IMR-90 (cell line): ENCODE data around the gene EID1. TPM values are rescaled to one million over a fixed set of nuclear protein-coding genes. Genes with fewer than 3 reads are reported as not detected.

Source experiments
- ATAC-seq: fragments of 200-7000 bp; cut with Tn5 transposase; 2 replicates; pipeline ENCODE4 v1.9.1; 2020; ENCODE audit warnings: low read depth, mild to moderate bottlenecking, moderate library complexity
- BruUV-seq: library from RNA; stranded (reverse); fragments of 400-500 nt; replicated peaks from 2 replicates; lab custom pipeline; 2021; lab: Mats Ljungman, UMichigan
- CTCF ChIA-PET: fragments of 300-600 bp; formaldehyde crosslinking; extraction: SDS; loops from one replicate; lab custom pipeline; 2021; ENCODE audit warnings: antibody characterized with exemption; lab: Yijun Ruan, JAX
- POLR2A ChIA-PET: fragments of 300-600 bp; sonication (Branson Sonifier 250); formaldehyde crosslinking; loops from one replicate; lab custom pipeline; 2022; ENCODE audit warnings: antibody characterized with exemption; ENCODE audit not compliant: unreplicated experiment; lab: Charles Lee
- DNase-seq: peaks from one replicate; pipeline ENCODE4 v3.0.0; 2013
- H2AFZ ChIP-seq: replicated peaks from 2 replicates; pipeline ENCODE3; 2013; ENCODE audit warnings: low read length, mild to moderate bottlenecking; ENCODE audit not compliant: poor library complexity
- H2AK5ac ChIP-seq: 2 replicates; pipeline ENCODE4 v1.6.1; 2013; ENCODE audit warnings: low read depth, low read length, inconsistent platforms
- H2AK9ac ChIP-seq: replicated peaks from 2 replicates; pipeline ENCODE3; 2013; ENCODE audit warnings: mild to moderate bottlenecking, low read depth, low read length, moderate library complexity; ENCODE audit not compliant: poor library complexity
- H2BK120ac ChIP-seq: 2 replicates; pipeline ENCODE4 v1.6.1; 2013; ENCODE audit warnings: low read depth, low read length, inconsistent platforms
- H2BK15ac ChIP-seq: 3 replicates; pipeline ENCODE4 v1.6.1; 2013; ENCODE audit warnings: low read depth, low read length, inconsistent platforms
- H2BK20ac ChIP-seq: 2 replicates; pipeline ENCODE4 v1.6.1; 2013; ENCODE audit warnings: low read depth, mild to moderate bottlenecking, inconsistent platforms, low read length, moderate library complexity
- H2BK5ac ChIP-seq: 2 replicates; pipeline ENCODE4 v1.6.1; 2013; ENCODE audit warnings: mild to moderate bottlenecking, low read depth, low read length, inconsistent platforms; ENCODE audit not compliant: poor library complexity, severe bottlenecking
- H3K14ac ChIP-seq: replicated peaks from 2 replicates; pipeline ENCODE4 v1.6.1; 2013; ENCODE audit warnings: low read depth, low read length, inconsistent platforms
- H3K18ac ChIP-seq: 2 replicates; pipeline ENCODE4 v1.6.1; 2013; ENCODE audit warnings: low read depth, low read length, control low read depth
- H3K23ac ChIP-seq: 2 replicates; pipeline ENCODE4 v1.6.1; 2013; ENCODE audit warnings: low read depth, low read length, inconsistent platforms
- H3K27ac ChIP-seq: 2 replicates; pipeline ENCODE4 v1.5.1; 2013; ENCODE audit warnings: mild to moderate bottlenecking, control low read depth, low read length; ENCODE audit not compliant: insufficient read depth
- H3K27me3 ChIP-seq: 2 replicates; pipeline ENCODE4 v1.6.1; 2013; ENCODE audit warnings: low read length; ENCODE audit not compliant: control insufficient read depth, insufficient read depth
- H3K36me3 ChIP-seq: 2 replicates; pipeline ENCODE4 v1.6.1; 2013; ENCODE audit warnings: low read length, mixed read lengths; ENCODE audit not compliant: control insufficient read depth, insufficient read depth
- H3K4ac ChIP-seq: 2 replicates; pipeline ENCODE4 v1.6.1; 2013; ENCODE audit warnings: low read depth, low read length, inconsistent platforms
- H3K4me1 ChIP-seq: 2 replicates; pipeline ENCODE4 v1.6.1; 2013; ENCODE audit warnings: low read length, mixed read lengths; ENCODE audit not compliant: control insufficient read depth, insufficient read depth
- H3K4me2 ChIP-seq: 2 replicates; pipeline ENCODE4 v1.6.1; 2013; ENCODE audit warnings: low read depth, mild to moderate bottlenecking, control low read depth, low read length, moderate library complexity
- H3K4me3 ChIP-seq: 2 replicates; pipeline ENCODE4 v1.5.1; 2013; ENCODE audit warnings: low read depth, mild to moderate bottlenecking, control low read depth, low read length, moderate library complexity; ENCODE audit not compliant: insufficient read depth
- H3K56ac ChIP-seq: 2 replicates; pipeline ENCODE4 v1.6.1; 2013; ENCODE audit warnings: low read length, inconsistent platforms; ENCODE audit not compliant: insufficient read depth; ENCODE audit errors: extremely low read depth
- H3K79me1 ChIP-seq, 2 experiments: 2 replicates each; pipeline ENCODE4 v1.6.1; 2013; ENCODE audit warnings: low read length in 2 of 2, inconsistent platforms in 1 of 2, low read depth in 1 of 2
- H3K9ac ChIP-seq: 2 replicates; pipeline ENCODE4 v1.6.1; 2013; ENCODE audit warnings: low read depth, low read length, control low read depth
- H3K9me1 ChIP-seq: 2 replicates; pipeline ENCODE4 v1.6.1; 2013; ENCODE audit warnings: low read length, inconsistent platforms; ENCODE audit not compliant: insufficient read depth
- H3K9me3 ChIP-seq: 2 replicates; pipeline ENCODE4 v1.6.1; 2013; ENCODE audit warnings: low read length; ENCODE audit not compliant: control insufficient read depth, insufficient read depth
- H4K20me1 ChIP-seq: 2 replicates; pipeline ENCODE4 v1.6.1; 2013; ENCODE audit warnings: low read length, inconsistent platforms; ENCODE audit not compliant: insufficient read depth
- H4K5ac ChIP-seq: 2 replicates; pipeline ENCODE4 v1.6.1; 2013; ENCODE audit warnings: mild to moderate bottlenecking, low read depth, low read length, control low read depth
- H4K8ac ChIP-seq, 2 experiments: 2 replicates each; pipeline ENCODE4 v1.6.1; 2013; ENCODE audit warnings: low read depth in 2 of 2, low read length in 2 of 2, control low read depth in 1 of 2, inconsistent platforms in 1 of 2
- H4K91ac ChIP-seq: 2 replicates; pipeline ENCODE4 v1.6.1; 2013; ENCODE audit warnings: low read depth, low read length, inconsistent platforms; ENCODE audit not compliant: insufficient read depth
- BHLHE40 ChIP-seq: fragments of 150-350 bp; IDR thresholded peaks from 2 replicates; pipeline ENCODE4 v1.6.1; 2016; ENCODE audit warnings: mild to moderate bottlenecking, low read depth, low read length
- MAFK ChIP-seq: IDR thresholded peaks from 2 replicates; pipeline ENCODE4 v1.6.1; 2012; ENCODE audit warnings: low read depth, low read length, improper control_type of control experiment
- NFE2L2 ChIP-seq: fragments of 150-350 bp; IDR thresholded peaks from 2 replicates; pipeline ENCODE4 v1.6.1; 2016; ENCODE audit warnings: low read depth, mild to moderate bottlenecking, low read length
- WGBS, 2 experiments: methylation state at CpG; one replicate each; pipeline versions ENCODE4 v1.1.5 to v1.1.7; 2013; ENCODE audit warnings: missing lambda C conversion rate in 2 of 2; ENCODE audit not compliant: insufficient read length in 1 of 2; ENCODE audit errors: extremely low coverage in 2 of 2; 5-methylcytosine and 5-hydroxymethylcytosine counted together
- dilution Hi-C: fragments of 300-500 bp; cut with HindIII; formaldehyde crosslinking; loops from one replicate; pipeline ENCODE4 v1.14.3; 2018; ENCODE audit warnings: low sequenced_read_pairs; ENCODE audit not compliant: unreplicated experiment
- in situ Hi-C: fragments of 300-500 bp; cut with MboI; formaldehyde crosslinking; loops from 3 replicates; pipeline ENCODE4 v1.14.3; 2019; ENCODE audit warnings: low sequenced_read_pairs, inconsistent platforms, mixed read lengths
- intact Hi-C: fragments of 100-400 bp; cut with micrococcal nuclease; formaldehyde crosslinking; loops from 2 replicates; pipeline ENCODE4 v1.10.0; 2022
- polyA plus RNA-seq, 3 experiments: library from polyadenylated mRNA; depleted of rRNA; stranded (reverse); fragments of >200 nt; gene quantifications; 2 replicates each; pipeline ENCODE4 v1.2.3, GENCODE V29; 2012; ENCODE audit warnings: low replicate concordance in 1 of 3
- total RNA-seq: library from RNA; depleted of rRNA; stranded (reverse); fragments of >200 nt; gene quantifications from 2 replicates; pipeline ENCODE4 v1.2.3, GENCODE V29; 2012

The EID1 gene
- total and polyA plus RNA-seq, 2 of the 4 experiments (the other 2 are of a cell fraction) = 147 to 162 TPM

- no peak overlapping the region for H3K56ac ChIP-seq
- dilution Hi-C loops = no loop called here
- no peaks in the 10 kb centered on the region for H3K9me3 ChIP-seq
- H3K36me3 ChIP-seq = no peaks in the 10 kb centered on the region
- DNase-seq = peak; percentile 70
- H2BK15ac ChIP-seq = no peak overlapping the region
- no peak overlapping the region for H3K4me3 ChIP-seq
- H3K79me1 ChIP-seq = peaks cover 0 to 14% of the 10 kb centered on the region in 2 experiments; a peak in 2 of 4 replicates
- peak overlapping the region; percentile 23; the same call in 1 of the 2 replicates for H3K23ac ChIP-seq
- H3K27me3 ChIP-seq = no peaks in the 10 kb centered on the region
- no peak overlapping the region for H2AFZ ChIP-seq
- no peak overlapping the region for H3K4ac ChIP-seq
- no CpG with 5 or more reads among the region's 2 CpGs for WGBS, 2 experiments
- H4K8ac ChIP-seq = no peak overlapping the region
- ChIA-PET CTCF (interaction anchor here (4.7 kb wide), 1 partner anchor 107 kb away, joined by 36 read pairs; the partner anchor contains the start of gene SHC4), POLR2A (no interaction called here)
- in situ Hi-C loops = loop anchor here (25.0 kb wide), 1 partner anchor 554 kb away; the partner anchor contains the start of gene FGF7
- peaks cover 9% of the 10 kb centered on the region; the same call in 1 of the 2 replicates for H3K9me1 ChIP-seq
- H4K91ac ChIP-seq = no peak overlapping the region
- H2BK20ac ChIP-seq = no peak overlapping the region
- H2AK9ac ChIP-seq = no peak overlapping the region
- BruUV-seq = no TSS peak
- peak; percentile 25; the same call in 1 of the 2 replicates for ATAC-seq
- H4K20me1 ChIP-seq = no peaks in the 10 kb centered on the region
- peak overlapping the region; percentile 39; the same call in 1 of the 2 replicates for H3K18ac ChIP-seq
- no peak overlapping the region for H2AK5ac ChIP-seq
- no peak overlapping the region for H3K27ac ChIP-seq
- 0 out of 2 replicates have a peak overlapping the region, but pooled peaks have one; percentile 8 for H3K14ac ChIP-seq
- no peak overlapping the region for H4K5ac ChIP-seq
- no peak overlapping the region for H3K9ac ChIP-seq
- no peak overlapping the region for H2BK120ac ChIP-seq
- H3K4me2 ChIP-seq = no peak overlapping the region
- H3K4me1 ChIP-seq = peaks cover 18% of the 10 kb centered on the region
- H2BK5ac ChIP-seq = peak overlapping the region; percentile 21
- intact Hi-C loops = no loop called here
- TF ChIP-seq NFE2L2 = peak; percentile 34; the same call in 1 of the 2 replicates
- TF ChIP-seq MAFK = no peak
- TF ChIP-seq BHLHE40 = peak; percentile 56
Observed at GRCh38 chr15:48858401-48858800, 19.5 kb upstream of the EID1 start.
